HFF-Myc (cell line): ENCODE results near the gene COL26A1.
A peak's percentile ranks its signal among the peaks of the same experiment; 100 is the strongest.

ENCODE experiments used
- DNase-seq: peaks from one replicate; pipeline ENCODE4 v3.0.0-alpha.2; 2011; ENCODE audit warnings: low read depth; ENCODE audit errors: extremely low read depth
- H3K4me3 ChIP-seq: replicated peaks from 2 replicates; pipeline ENCODE4 v1.5.1; 2011; ENCODE audit warnings: low read depth, mild to moderate bottlenecking, control low read depth, low read length
- TF ChIP-seq, protein P1 (sequence below): IDR thresholded peaks from 2 replicates; pipeline ENCODE4 v1.5.1; 2012; ENCODE audit warnings: mild to moderate bottlenecking, low read depth, low read length, control low read depth; ENCODE audit errors: missing control alignments

Gene COL26A1

DNA sequence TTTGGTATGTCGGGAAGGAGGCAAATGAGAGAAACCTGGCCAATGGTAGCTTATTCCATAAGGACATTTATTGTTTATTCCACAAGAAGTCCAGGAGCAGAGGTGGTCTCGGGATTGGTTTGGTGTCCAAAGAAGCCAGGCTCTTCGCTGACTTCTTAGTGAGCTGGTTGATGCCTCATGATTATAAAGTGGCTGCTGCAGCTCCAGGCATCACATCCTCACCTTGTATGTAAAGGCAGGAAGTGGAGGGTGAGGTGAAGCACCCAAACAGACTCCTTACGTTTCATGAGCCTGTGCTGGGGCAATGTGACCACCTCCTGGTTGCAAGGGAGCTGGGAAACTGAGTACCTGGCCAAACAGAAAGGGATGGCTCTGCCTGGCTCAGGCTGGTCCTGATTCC, 174.0 kb downstream of the COL26A1 start:
- DNase-seq = no peak
- no peak overlapping the region for H3K4me3 ChIP-seq
- TF ChIP-seq, protein P1, sequence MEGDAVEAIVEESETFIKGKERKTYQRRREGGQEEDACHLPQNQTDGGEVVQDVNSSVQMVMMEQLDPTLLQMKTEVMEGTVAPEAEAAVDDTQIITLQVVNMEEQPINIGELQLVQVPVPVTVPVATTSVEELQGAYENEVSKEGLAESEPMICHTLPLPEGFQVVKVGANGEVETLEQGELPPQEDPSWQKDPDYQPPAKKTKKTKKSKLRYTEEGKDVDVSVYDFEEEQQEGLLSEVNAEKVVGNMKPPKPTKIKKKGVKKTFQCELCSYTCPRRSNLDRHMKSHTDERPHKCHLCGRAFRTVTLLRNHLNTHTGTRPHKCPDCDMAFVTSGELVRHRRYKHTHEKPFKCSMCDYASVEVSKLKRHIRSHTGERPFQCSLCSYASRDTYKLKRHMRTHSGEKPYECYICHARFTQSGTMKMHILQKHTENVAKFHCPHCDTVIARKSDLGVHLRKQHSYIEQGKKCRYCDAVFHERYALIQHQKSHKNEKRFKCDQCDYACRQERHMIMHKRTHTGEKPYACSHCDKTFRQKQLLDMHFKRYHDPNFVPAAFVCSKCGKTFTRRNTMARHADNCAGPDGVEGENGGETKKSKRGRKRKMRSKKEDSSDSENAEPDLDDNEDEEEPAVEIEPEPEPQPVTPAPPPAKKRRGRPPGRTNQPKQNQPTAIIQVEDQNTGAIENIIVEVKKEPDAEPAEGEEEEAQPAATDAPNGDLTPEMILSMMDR = no peak

DNA sequence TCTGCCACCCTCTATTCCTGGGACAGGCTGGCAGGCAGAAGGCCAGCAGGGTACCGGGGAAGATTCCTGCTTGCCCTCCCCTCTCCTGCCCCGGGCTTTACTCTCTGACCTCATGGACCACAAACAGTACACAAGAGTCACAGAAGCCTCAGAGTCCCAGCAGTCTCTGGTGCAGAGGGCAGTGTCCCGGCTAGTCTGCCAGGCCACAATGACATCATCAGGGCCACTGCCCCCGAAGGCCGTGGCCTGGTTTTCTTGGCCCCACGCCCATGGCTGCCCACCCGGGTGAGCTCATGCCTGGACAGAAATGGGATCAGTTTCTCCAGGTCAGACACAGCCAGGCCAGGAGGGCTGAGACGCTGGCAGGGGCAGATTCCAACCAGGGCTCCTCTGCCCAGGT, 174.5 kb downstream of the COL26A1 start:
- no peak for DNase-seq
- TF ChIP-seq, protein P1 = no peak
- H3K4me3 ChIP-seq = no peak overlapping the region

DNA sequence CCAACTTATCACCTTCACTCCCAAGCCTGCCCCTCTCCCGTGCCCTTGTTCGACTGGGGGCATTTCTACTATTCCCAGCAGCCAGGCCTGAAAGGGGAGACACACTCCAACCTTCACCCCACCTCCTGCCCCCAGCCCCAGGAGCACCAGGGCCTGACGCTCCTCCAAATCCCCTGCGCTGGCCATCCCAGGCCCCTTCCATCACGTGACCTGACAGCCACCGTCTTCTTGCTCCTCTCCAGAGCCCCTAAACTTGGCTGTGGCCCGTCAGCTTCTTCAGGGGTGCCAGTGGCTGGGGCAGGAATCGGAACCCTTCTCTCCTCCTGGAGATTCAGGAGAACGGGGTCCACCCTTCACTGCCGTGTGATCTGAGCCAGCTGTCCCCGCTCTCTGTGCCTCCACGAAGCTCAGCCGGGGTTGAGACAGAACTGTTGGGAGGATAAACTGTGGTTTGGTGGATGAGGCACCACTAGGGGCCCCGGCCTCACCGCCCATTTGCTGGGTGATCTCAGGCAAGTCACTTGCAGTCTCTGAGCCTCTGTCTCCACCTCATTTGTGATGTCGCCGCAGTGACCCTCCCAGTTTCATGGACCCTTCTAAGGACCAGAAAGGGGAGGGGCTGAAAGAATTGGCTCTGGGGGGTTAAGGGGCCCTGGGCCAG, 175.4 kb downstream of the COL26A1 start:
- TF ChIP-seq, protein P1 = no peak
- H3K4me3 ChIP-seq = no peak overlapping the region
- no peak for DNase-seq

DNA sequence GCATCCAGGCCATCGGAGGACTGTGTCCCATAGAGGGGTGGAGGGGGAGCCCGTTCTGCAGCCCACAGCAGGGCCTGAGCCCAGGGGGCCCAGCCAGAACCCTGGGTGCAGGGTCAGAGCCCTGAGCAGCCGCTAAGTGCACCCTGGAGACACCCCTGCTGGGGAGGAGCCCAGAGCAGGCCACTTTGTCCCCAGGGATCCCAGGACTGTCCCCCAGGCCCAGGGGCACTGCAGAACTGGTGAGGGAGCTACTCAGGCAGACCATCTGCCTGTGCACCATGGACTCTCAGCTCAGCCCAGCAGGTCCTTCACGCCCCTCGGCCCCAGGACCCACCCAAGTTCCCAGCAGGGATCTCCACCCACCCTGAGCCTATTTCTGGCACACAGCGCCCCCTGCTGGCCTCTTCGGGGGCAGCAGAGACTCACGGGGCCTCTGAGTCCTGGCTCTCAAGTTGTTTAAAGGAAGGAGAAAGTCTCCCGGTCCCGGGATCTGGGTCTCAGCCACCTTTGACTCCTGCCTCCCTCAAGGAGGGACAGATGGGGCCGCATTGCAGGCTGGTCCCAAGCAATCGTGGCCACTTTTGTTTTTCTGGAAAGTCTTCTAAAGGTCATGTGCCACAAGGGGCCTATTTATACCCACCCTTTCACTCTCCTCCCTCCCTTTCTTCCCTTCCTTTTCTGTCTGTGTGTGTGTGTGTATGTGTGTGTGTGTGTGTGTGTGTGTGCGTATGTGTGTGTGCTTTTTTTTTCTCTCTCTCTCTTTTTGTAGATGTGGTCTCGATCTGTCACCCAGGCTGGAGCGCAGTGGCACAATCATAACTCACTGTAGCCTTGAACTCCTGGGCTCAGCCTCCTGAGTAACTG, 176.2 kb downstream of the COL26A1 start:
- DNase-seq = peak; percentile 15
- TF ChIP-seq, protein P1 = peak; percentile 91
- H3K4me3 ChIP-seq = no peak overlapping the region

DNA sequence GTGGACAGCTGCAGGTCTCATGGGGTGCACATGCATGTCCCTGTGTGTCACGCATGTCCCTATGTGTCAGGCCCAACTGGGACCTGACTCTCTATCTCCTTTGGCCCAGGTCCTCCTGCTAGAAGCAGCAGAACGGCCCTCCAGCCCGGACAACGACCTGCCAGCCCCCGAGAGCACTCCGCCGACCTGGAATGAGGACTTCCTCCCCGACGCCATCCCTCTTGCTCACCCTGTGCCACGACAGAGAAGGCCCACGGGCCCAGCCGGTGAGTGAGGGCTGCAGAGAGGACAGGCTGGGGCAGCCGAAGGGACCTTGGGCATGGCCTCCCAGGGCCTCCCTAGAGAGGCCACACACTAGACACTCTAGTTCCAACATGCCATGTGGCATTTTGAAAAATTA, 177.1 kb downstream of the COL26A1 start:
- no peak for DNase-seq
- H3K4me3 ChIP-seq = no peak overlapping the region
- TF ChIP-seq, protein P1 = no peak

DNA sequence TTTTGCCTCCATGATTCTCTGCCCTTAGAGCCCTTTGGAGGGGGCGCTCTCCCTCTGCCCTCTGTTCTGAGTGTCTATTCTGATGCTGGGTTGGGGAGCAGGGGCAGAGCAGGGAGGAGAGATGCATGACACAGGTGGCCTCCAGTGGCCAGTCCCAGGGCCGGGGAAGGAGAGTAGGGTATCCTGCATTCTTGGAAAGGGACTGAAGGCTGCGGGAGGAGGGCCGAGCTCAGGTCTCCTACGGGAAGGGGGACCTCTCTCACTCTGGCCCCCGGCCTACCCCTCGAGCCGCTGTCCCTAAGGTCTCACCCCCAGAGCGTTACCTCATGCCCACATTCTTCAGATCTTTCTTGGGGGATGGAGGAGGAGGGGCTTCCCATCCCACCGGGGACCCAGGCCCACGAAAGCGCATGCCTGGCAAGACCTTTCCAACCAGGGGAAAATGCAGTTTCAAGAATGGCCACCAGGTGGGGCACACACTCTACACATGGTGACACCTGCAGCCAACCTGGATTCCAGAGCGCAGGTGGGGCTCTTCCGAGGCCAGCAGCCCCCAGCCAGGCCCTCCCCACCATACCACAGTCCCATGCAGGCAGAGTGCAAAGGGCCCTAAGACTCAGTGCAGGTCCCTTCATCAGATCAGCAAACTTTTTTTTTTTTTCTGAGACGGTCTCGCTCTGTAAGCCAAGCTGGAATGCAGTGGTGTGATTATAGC, 180.0 kb downstream of the COL26A1 start:
- DNase-seq = no peak
- TF ChIP-seq, protein P1 = peak; percentile 84
- no peak overlapping the region for H3K4me3 ChIP-seq
